ENCODE measurements around the gene OAS1. TPM values are rescaled to one million over a fixed set of nuclear protein-coding genes. Genes with fewer than 3 reads are reported as not detected.

The OAS1 gene
- total RNA-seq, 4 donors from 2014 or later: 32.1 to 115 (median 50.8) TPM

DNA sequence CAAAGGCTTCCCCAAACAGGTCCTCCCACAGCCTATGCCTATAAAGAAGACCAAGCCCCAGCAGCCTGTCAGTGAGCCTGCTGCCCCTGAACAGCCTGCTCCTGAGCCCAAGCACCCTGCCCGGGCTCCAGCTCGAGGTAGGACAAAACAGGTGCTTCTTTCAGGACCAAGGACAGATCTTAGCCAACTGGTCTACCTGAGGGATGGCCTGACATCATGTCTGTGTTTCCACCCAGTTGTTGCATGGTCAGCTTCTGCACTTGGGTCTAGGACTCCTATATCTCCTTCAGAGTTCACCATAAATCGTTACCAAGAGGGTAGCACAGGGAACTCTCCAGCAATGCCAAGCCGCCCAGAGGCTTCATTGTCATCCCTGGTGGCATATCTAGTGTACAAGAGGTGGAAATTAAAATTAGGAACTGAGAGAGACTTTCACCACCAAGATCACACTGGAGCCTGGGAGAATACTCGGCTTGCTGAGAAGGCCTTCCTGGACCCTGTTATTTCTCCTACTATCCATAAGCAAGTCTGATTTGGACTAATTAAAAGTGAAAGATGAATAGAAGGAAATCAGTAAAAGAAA is 38.2 kb upstream of the OAS1 start:
- TF ChIP-seq, protein P1, sequence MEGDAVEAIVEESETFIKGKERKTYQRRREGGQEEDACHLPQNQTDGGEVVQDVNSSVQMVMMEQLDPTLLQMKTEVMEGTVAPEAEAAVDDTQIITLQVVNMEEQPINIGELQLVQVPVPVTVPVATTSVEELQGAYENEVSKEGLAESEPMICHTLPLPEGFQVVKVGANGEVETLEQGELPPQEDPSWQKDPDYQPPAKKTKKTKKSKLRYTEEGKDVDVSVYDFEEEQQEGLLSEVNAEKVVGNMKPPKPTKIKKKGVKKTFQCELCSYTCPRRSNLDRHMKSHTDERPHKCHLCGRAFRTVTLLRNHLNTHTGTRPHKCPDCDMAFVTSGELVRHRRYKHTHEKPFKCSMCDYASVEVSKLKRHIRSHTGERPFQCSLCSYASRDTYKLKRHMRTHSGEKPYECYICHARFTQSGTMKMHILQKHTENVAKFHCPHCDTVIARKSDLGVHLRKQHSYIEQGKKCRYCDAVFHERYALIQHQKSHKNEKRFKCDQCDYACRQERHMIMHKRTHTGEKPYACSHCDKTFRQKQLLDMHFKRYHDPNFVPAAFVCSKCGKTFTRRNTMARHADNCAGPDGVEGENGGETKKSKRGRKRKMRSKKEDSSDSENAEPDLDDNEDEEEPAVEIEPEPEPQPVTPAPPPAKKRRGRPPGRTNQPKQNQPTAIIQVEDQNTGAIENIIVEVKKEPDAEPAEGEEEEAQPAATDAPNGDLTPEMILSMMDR (IDR thresholded peaks at IDR 0.05): no peak
- no peak for TF ChIP-seq POLR2A (IDR thresholded peaks at IDR 0.05)
- Histone ChIP-seq H3K4me1 (peaks cover 0 to 5% (median 0%) of the 10 kb centered on the region in 3 donors), H3K27ac (no peak overlapping the region), H3K9me3 (no peaks in the 10 kb centered on the region), H3K27me3 (peaks cover 0 to 72% (median 0%) of the 10 kb centered on the region in 4 donors), H3K4me3 (no peak overlapping the region), H3K36me3 (no peaks in the 10 kb centered on the region)
- intact Hi-C loops (cut with DNase I): no loop called here
- no peak for DNase-seq
- WGBS, 2 donors: 60 to 79% methylated on average over 3 of the region's 5 CpGs

DNA sequence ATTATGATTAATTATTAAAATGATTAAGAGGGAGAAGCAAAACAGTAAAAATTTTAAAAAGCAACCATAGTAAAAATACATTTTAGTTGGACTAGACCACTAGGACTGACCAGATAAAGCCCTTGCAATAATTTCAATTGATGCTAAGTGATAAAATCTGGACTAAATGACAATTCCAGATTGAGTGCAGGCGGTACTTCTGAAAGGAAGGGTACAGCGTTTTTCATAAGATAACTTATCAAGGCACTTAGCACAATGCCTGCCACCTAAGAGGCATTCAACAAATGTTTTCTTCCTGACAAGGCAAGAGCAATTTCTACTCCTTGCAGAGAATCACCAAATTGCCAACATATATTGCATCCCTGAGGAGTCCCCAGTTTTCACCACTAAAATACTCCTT is 37.7 kb upstream of the OAS1 start:
- Histone ChIP-seq H3K27me3 (peaks cover 0 to 72% (median 0%) of the 10 kb centered on the region in 4 donors), H3K9me3 (no peaks in the 10 kb centered on the region), H3K27ac (no peak overlapping the region), H3K4me1 (no peaks in the 10 kb centered on the region), H3K36me3 (no peaks in the 10 kb centered on the region), H3K4me3 (no peak overlapping the region)
- WGBS, 2 donors: 86 to 91% methylated on average over 2 of the region's 2 CpGs
- DNase-seq: no peak
- TF ChIP-seq, protein P1 (IDR thresholded peaks at IDR 0.05): no peak
- no peak for TF ChIP-seq POLR2A (IDR thresholded peaks at IDR 0.05)
- intact Hi-C loops (cut with DNase I): no loop called here

DNA sequence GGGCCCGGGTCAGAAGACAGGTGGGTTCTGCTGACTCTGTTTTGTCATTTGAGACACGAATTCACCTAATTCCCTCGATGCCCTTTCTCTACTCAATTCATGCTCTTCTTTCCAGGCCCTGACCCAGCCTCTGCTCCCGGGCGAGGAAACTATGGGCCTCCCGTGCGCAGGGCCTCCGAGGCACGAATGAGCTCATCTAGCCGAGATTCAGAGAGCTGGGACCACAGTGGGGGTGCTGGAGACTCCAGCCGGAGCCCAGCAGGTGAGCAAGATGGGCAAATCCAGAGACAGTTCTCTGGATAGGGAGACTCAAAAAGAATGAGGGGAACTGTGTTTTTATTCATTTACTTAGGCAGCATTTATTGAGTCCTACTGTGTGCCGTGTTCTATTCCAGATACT is 37.0 kb upstream of the OAS1 start:
- H3K9me3 ChIP-seq: no peaks in the 10 kb centered on the region
- H3K4me3 ChIP-seq: no peak overlapping the region
- no peaks in the 10 kb centered on the region for H3K36me3 ChIP-seq
- TF ChIP-seq POLR2A (IDR thresholded peaks at IDR 0.05): no peak
- TF ChIP-seq, protein P1 (IDR thresholded peaks at IDR 0.05): no peak
- H3K4me1 ChIP-seq: no peaks in the 10 kb centered on the region
- WGBS, 2 donors: 74% methylated on average over 4 to 8 of the region's 12 CpGs
- H3K27ac ChIP-seq: no peak overlapping the region
- H3K27me3 ChIP-seq: peaks cover 0 to 72% (median 0%) of the 10 kb centered on the region in 4 donors
- intact Hi-C loops (cut with DNase I): no loop called here
- no peak for DNase-seq

DNA sequence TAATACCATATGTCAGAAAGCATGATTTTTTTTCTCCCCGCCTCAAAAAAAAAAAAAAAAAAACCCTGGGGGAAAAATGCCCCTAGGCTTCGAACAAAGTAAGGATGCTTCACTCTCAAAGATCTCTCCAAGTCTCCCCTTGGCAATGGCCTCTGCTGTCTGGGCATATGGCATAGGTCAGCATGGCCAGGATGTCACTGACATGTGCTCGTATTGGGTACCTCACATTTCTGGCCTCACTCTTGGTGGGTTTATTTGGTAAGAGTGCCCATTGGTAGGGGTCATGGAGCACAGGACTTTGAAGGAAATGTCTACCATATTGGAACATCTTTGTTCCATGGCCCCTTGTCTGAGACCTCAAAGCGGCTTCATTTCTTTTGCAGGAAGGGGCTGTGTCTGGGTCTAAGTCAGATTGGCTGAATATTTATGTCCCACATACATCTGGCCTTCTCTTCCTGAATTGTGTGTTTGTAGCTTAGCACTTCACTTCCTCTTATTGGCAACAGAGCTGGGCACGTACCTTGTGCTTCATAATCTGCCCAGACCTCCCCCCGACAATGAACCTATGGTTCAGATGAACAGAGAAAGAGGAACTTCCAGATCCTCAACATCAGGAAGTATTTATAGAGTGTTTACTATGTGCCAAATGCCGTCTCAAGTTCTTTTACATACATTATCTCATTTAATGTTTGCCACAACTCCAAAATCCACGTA is 36.3 kb upstream of the OAS1 start:
- DNase-seq: no peak
- Histone ChIP-seq H3K4me3 (no peak overlapping the region), H3K27me3 (peaks cover 0 to 72% (median 0%) of the 10 kb centered on the region in 4 donors), H3K4me1 (no peaks in the 10 kb centered on the region), H3K9me3 (no peaks in the 10 kb centered on the region), H3K36me3 (no peaks in the 10 kb centered on the region), H3K27ac (no peak overlapping the region)
- TF ChIP-seq, protein P1 (IDR thresholded peaks at IDR 0.05): no peak
- intact Hi-C loops (cut with DNase I): no loop called here
- 51 to 52% methylated on average over 8 of the region's 8 CpGs for whole genome bisulfite sequencing, 2 donors

DNA sequence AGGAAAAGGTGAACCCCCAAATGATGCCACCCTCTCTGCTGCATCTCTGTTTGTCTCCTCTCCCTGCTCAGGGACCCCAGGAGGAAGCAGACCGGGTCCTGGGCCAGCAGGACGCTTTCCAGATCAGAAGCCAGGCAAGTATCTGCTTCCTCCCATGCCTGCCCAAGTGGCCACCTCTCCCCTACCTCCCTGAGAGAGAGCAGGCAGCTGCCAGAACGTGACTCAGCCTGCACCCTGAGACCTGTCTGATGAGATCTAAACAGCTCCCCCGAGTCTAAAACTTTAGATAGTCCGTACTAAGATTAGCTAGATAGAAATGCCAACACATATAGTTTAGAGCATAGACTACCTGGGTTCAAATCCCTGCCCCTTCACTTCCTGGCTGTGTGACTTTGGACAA is 31.2 kb upstream of the OAS1 start:
- peaks cover 0 to 80% (median 0%) of the 10 kb centered on the region in 4 donors for H3K27me3 ChIP-seq
- no peaks in the 10 kb centered on the region for H3K4me1 ChIP-seq
- H3K27ac ChIP-seq: no peak overlapping the region
- no peaks in the 10 kb centered on the region for H3K36me3 ChIP-seq
- DNase-seq: no peak
- no peak overlapping the region for H3K4me3 ChIP-seq
- H3K9me3 ChIP-seq: no peaks in the 10 kb centered on the region
- WGBS, 2 donors: 2 to 23% methylated on average over 5 of the region's 5 CpGs
- intact Hi-C loops (cut with DNase I): no loop called here
- TF ChIP-seq, protein P1 (IDR thresholded peaks at IDR 0.05): no peak

Measured in esophagus squamous epithelium (tissue), 5 donors.